Measurements from ENCODE around the gene STAT6.

Gene STAT6

GRCh38 chr12:57046086-57046791 lies 64.9 kb downstream of the STAT6 start:
- no peak for DNase-seq

Data from activated naive CD4-positive, alpha-beta T cell treated with Interleukin-2 at 50 U/mL for 16 hours (primary cell).